Measurements from ENCODE around the gene PNKD.

- TF ChIP-seq CTCF (IDR thresholded peaks at IDR 0.05; ENCODE audit: low read depth, low read length) (no peak), POLR2A (IDR thresholded peaks at IDR 0.05; ENCODE audit: extremely low read depth, insufficient read length) (no peak), MAX (IDR thresholded peaks at IDR 0.05; ENCODE audit: low read depth, low read length) (no peak), MYC (IDR thresholded peaks at IDR 0.05; ENCODE audit: low read depth, low read length) (no peak)
These were observed 43.4 kb upstream of the PNKD start for GRCh38 chr2:218226903-218227302.

Data from NB4 (cell line).